Astrocyte of the cerebellum (primary cell): ENCODE data around the gene CAPN5.
"Not testable (repeated sequence)": the region's sequence is repeated elsewhere in the genome, so short reads cannot be mapped to it uniquely, and the experiment has no call there.

Experiments
- DNase-seq: peaks from one replicate; pipeline ENCODE4 v3.0.0-alpha.2; 2011; ENCODE audit warnings: low read depth
- H3K4me3 ChIP-seq: 2 replicates; pipeline ENCODE4 v1.5.1; 2011; ENCODE audit warnings: mild to moderate bottlenecking, low read depth, low read length, moderate library complexity
- CTCF ChIP-seq: IDR thresholded peaks from 2 replicates; pipeline ENCODE4 v1.5.1; 2012; ENCODE audit warnings: low read length, low read depth, moderate library complexity, mild to moderate bottlenecking; ENCODE audit errors: missing control alignments
- in situ Hi-C: cut with HindIII; loops from 2 replicates; pipeline ENCODE4 v1.10.0; 2017; ENCODE audit warnings: low sequenced_read_pairs

CAPN5 gene

DNA sequence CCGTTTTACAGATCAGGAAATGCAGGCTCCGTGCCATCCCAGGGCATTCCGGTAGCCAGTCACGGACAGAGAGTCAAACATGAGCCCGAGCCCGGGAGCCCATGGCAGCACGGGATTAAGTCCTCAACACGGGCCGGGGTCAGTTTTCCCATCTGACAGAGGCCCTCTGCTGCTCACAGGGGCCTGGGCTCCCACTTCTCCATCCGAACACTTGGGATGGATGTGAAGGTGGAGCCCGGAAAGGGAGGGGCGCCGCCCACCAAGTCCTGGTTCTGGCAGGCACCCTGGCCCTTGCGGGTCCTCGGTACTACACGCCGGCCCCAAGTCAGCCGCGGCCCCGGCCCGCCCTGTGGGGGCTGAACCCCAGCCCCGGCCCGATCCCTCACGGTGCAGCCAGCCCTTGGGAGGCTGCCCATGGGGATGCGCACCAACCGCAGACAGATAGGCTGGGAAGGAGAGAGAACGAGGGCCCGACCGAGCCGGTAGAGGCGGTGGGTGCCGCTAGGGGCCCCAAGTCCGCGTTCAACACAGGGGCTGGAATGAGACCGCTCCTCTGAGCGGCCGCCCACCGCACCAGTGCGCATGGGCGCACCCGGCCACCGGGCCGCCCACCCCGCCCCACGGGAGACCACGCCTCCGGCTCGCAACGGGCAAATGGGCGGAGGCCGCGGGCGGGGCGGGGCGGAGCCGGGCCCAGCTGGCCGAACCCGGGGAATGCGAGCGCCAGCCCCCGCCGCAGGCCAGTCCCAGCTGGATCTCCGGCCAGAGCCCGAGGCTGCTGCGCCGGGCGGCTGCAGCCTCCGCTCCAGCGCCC lies at the start of gene CAPN5:
Gene CAPN5, plus strand, starts transcription at position 743 of the 814 bp plus-strand sequence. CDS start 17,916 bp downstream, outside the sequence.
- in situ Hi-C loops: loop anchor here (5.0 to 10.0 kb wide), 2 partner anchors 56 to 78 kb away; no protein-coding TSS in a partner anchor
- peak within 1 kb of the TSS; percentile 60 for H3K4me3 ChIP-seq
- TF ChIP-seq CTCF: peak; percentile 41
- peak; percentile 82 for DNase-seq

DNA sequence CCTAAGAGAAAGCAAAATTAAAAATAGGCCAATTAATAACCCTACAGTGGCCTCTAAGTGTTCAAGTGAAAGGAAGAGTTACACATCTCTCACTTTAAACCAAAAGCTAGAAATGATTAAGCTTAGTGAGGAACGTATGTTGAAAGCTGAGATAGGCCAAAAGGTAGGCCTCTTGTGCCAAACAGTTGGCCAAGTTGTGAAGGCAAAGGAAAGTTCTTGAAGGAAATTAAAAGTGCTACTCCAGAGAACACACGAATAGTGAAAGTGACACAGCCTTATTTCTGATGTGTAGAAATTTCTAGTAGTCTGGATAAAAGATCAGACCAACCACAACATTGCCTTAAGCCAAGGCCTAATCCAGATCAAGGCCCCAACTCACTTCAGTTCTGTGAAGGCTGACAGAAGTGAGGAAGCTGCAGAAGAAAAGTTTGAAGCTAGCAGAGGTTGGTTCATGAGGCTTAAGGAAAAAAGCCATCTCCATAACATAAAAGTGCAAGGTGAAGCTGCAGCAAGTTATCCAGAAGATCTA lies 48.3 kb upstream of the CAPN5 start:
- in situ Hi-C loops, DNase-seq, H3K4me3 ChIP-seq: not testable (repeated sequence)

GRCh38 chr11:77019976-77020595 lies 46.7 kb upstream of the CAPN5 start:
- H3K4me3 ChIP-seq: no peak overlapping the region
- in situ Hi-C loops: no loop called here
- TF ChIP-seq CTCF: no peak
- DNase-seq: no peak

DNA sequence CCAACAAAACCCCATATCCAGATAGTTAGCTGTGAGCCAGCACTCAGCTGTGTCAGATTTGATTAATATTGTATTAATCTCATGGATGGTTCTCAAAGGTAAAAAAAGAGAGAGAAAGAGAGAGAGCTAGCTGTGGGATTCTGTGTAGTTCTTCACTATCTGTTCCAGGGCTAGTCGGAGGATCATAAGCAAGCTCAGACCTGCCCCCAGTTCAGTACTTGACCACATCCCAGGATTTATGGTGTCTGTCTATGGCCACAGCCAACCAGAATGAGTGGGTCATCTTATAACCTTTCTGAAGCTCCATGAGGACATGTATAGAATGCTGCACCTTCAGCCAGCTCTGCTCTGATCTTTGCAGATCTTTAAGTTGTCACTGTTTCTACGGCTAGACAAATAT lies 46.0 kb upstream of the CAPN5 start:
- no peak overlapping the region for H3K4me3 ChIP-seq
- TF ChIP-seq CTCF: no peak
- in situ Hi-C loops: no loop called here
- DNase-seq: no peak

GRCh38 chr11:77024745-77025144 lies 42.0 kb upstream of the CAPN5 start:
- no peak for TF ChIP-seq CTCF
- in situ Hi-C loops: no loop called here
- no peak for DNase-seq
- H3K4me3 ChIP-seq: no peak overlapping the region

- no peak for DNase-seq
- no peak for TF ChIP-seq CTCF
- no peak overlapping the region for H3K4me3 ChIP-seq
- in situ Hi-C loops: no loop called here
Observed at GRCh38 chr11:77026221-77026620, 40.5 kb upstream of the CAPN5 start.

GRCh38 chr11:77026743-77027142 lies 40.0 kb upstream of the CAPN5 start:
- in situ Hi-C loops: no loop called here
- TF ChIP-seq CTCF: no peak

More at GRCh38 chr11:77026743-77027142, 40.0 kb upstream of the CAPN5 start:
- no peak for DNase-seq
- H3K4me3 ChIP-seq: no peak overlapping the region
